HFFc6 (cell line): ENCODE data around the gene LRRC18. TPM values are rescaled to one million over a fixed set of nuclear protein-coding genes. Genes with fewer than 3 reads are reported as not detected.

Experiments
- DNase-seq: peaks from one replicate; pipeline ENCODE4 v3.0.0-alpha.2; 2018
- H3K27ac Mint-ChIP-seq: 2 replicates; pipeline ENCODE4 v1.8.0; 2020; ENCODE audit warnings: mild to moderate bottlenecking, mixed read lengths
- H3K27me3 Mint-ChIP-seq: 2 replicates; pipeline ENCODE4 v1.8.0; 2021; ENCODE audit warnings: mild to moderate bottlenecking, moderate library complexity, mixed read lengths; ENCODE audit not compliant: insufficient read depth
- H3K36me3 Mint-ChIP-seq: 2 replicates; pipeline ENCODE4 v1.8.0; 2021; ENCODE audit warnings: low read depth, mixed read lengths
- H3K4me1 Mint-ChIP-seq: 2 replicates; pipeline ENCODE4 v1.8.0; 2020; ENCODE audit warnings: low read depth, mixed read lengths
- H3K4me3 Mint-ChIP-seq: 2 replicates; pipeline ENCODE4 v1.8.0; 2020; ENCODE audit warnings: mild to moderate bottlenecking, moderate library complexity, mixed read lengths
- H3K9me3 Mint-ChIP-seq: 2 replicates; pipeline ENCODE4 v1.8.0; 2020; ENCODE audit warnings: mild to moderate bottlenecking, mixed read lengths
- total RNA-seq, 6 experiments: library from RNA; stranded (reverse); fragmentation: NEBNext Ultra II Directional; extraction: Animal tissue kit (Norgen Biotek cat#: 25700); gene quantifications; 2 replicates in 1 of 6; 3 replicates in 5 of 6; pipeline ENCODE4 v1.2.3, GENCODE V29; 2021
- TF ChIP-seq, protein P1 (sequence below): fragments of 200-600 bp; sonication (generic); IDR thresholded peaks from 2 replicates; pipeline ENCODE4 v1.5.0; 2021; ENCODE audit warnings: antibody characterized with exemption, mild to moderate bottlenecking

LRRC18 gene
- total RNA-seq, 6 experiments from 2014 or later, result not detected

DNA sequence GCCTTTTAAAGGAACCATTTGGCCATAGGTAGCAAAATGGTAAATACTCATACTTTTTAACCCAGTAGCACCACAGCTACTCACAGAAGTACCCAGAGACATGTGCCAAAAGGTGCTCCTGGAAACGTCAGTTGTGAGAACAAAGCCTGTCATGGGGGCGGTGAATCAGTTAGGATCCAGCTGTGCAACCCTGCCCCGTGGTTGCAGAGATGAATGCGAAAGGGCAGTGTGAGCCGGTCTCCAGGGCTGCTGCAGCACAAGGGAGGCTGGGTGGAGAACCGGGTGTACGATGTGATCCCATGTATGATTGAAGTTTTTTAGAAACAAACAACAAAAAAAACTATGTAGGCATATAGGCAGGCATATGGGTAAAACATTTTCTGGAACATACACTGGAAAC is 1.3 kb upstream of the LRRC18 start:
- no peaks in the 10 kb centered on the region for H3K36me3 Mint-ChIP-seq
- H3K27me3 Mint-ChIP-seq, result peaks cover 42% of the 10 kb centered on the region
- H3K27ac Mint-ChIP-seq, result no peak overlapping the region
- DNase-seq, result no peak
- TF ChIP-seq, protein P1, sequence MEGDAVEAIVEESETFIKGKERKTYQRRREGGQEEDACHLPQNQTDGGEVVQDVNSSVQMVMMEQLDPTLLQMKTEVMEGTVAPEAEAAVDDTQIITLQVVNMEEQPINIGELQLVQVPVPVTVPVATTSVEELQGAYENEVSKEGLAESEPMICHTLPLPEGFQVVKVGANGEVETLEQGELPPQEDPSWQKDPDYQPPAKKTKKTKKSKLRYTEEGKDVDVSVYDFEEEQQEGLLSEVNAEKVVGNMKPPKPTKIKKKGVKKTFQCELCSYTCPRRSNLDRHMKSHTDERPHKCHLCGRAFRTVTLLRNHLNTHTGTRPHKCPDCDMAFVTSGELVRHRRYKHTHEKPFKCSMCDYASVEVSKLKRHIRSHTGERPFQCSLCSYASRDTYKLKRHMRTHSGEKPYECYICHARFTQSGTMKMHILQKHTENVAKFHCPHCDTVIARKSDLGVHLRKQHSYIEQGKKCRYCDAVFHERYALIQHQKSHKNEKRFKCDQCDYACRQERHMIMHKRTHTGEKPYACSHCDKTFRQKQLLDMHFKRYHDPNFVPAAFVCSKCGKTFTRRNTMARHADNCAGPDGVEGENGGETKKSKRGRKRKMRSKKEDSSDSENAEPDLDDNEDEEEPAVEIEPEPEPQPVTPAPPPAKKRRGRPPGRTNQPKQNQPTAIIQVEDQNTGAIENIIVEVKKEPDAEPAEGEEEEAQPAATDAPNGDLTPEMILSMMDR, result no peak
- no peaks in the 10 kb centered on the region for H3K4me1 Mint-ChIP-seq
- no peak overlapping the region for H3K4me3 Mint-ChIP-seq
- no peaks in the 10 kb centered on the region for H3K9me3 Mint-ChIP-seq

DNA sequence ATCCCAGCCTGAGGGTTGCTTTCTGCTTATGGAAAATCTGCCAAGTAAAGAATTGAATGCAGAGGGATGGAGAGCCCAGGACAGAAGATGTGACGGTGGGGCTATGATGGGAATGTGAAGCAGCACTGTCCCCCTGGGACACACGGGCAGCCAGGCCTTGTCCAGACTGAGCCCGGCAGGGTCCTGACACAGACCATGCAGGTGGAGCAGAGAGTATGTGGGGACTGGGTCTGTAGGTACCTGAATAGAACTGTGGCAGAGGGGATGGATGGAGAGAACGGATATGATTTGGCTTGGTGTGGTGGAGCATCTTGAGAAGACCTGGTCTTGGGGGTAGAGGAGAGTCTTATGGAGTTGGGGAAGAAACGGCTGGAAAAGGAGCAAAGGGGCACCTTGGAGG is 732 bp upstream of the LRRC18 start:
- Mint-ChIP-seq H3K9me3 (no peaks in the 10 kb centered on the region), H3K27me3 (peaks cover 37% of the 10 kb centered on the region), H3K27ac (no peak overlapping the region), H3K4me3 (no peak overlapping the region), H3K36me3 (no peaks in the 10 kb centered on the region), H3K4me1 (no peaks in the 10 kb centered on the region)
- no peak for DNase-seq
- TF ChIP-seq, protein P1, result no peak

DNA sequence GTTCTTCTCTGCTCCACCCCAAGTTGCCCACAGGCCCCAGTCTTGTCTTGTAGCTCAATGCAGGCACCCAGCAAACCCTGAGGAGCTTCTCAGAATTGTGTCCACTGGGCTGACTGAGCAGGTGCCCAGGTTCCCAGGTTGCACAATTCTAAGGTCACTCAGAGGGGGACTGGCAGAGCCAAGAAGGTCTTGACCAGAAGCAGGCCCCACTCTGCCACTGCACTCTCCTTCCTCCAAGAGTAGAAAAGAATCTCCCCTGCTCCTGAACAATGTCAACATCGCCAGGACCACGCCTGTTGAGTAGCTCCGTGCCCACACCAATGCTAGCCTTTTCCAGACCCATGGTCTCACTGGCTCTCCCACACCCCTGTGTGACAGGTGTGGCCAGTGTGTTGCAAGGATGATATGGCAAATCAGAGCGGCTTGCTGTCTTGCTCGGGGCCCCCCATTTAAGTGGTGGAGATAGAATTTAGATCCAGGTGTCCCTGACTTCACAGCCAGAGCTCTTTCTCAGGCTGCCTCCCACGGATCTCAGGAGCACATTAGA is 577 bp downstream of the LRRC18 start:
- TF ChIP-seq, protein P1, result no peak
- no peaks in the 10 kb centered on the region for H3K36me3 Mint-ChIP-seq
- H3K4me3 Mint-ChIP-seq, result no peak overlapping the region
- no peaks in the 10 kb centered on the region for H3K4me1 Mint-ChIP-seq
- no peak for DNase-seq
- H3K27me3 Mint-ChIP-seq, result peaks cover 38% of the 10 kb centered on the region
- no peak overlapping the region for H3K27ac Mint-ChIP-seq
- no peaks in the 10 kb centered on the region for H3K9me3 Mint-ChIP-seq

DNA sequence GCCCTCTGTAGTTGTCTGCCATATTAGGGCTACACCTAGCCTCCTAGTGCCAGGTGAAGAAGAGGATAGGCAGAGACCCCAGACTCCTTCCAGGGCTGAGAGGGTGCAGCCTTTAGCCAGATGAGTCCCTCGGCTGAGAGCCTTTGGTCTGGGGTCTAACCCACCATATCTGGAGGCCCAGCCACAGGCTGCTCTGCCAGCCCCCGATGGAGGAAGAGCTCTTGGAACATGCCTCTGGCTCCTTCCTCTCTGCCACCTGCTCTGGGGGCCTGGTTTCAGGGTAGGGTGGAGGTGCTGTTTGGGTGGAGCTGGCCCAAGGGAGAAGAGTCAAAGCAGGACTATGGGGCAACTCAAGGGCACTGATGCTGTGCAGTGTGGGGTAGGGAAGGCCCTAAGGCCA is 1.4 kb downstream of the LRRC18 start:
- Mint-ChIP-seq H3K4me1 (no peaks in the 10 kb centered on the region), H3K9me3 (no peaks in the 10 kb centered on the region), H3K36me3 (no peaks in the 10 kb centered on the region), H3K27ac (no peak overlapping the region), H3K27me3 (peaks cover 34% of the 10 kb centered on the region), H3K4me3 (no peak overlapping the region)
- TF ChIP-seq, protein P1, result no peak
- no peak for DNase-seq

DNA sequence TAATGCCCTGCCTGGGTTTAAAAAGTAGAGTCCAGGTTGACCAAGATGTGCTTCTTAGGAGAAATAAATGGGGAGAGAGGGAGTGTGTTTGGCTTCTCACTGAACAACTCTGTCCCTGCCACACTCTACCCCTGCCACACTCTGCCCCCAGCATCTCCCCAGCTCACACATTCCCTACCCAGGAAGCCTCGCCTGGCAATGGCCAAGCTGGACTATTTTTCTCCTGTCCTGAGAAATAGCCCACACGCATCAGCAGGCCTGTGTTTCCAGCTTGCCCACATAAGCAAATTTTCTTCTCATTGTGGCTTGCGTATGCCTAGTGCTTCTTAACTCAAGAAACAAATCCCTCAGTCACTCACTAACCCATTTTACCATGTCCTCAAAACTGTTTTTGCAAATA is 1.8 kb downstream of the LRRC18 start:
- TF ChIP-seq, protein P1, result no peak
- Mint-ChIP-seq H3K27me3 (peaks cover 33% of the 10 kb centered on the region), H3K27ac (no peak overlapping the region), H3K36me3 (no peaks in the 10 kb centered on the region), H3K9me3 (no peaks in the 10 kb centered on the region), H3K4me3 (no peak overlapping the region), H3K4me1 (no peaks in the 10 kb centered on the region)
- no peak for DNase-seq

DNA sequence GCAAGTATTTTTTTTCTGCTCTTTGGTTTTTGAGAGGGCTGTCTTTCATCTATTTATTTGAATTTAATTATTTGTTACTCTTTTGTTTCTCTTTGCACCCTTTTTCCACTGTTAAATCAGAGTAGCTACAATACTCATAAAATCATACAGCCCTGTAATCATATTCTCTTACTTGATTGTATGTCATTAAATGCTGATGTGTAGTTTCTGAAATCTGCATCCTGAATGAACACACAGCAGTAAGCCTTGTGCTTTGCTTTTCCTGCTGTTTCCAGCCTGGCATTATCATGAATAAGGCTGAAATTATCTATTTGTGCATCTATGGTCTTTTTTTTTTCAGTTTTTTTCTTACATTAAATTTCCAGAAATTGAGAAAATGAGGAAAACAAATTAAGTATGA is 4.1 kb downstream of the LRRC18 start:
- H3K4me1 Mint-ChIP-seq, result no peaks in the 10 kb centered on the region
- H3K4me3 Mint-ChIP-seq, result no peak overlapping the region
- H3K9me3 Mint-ChIP-seq, result no peaks in the 10 kb centered on the region
- TF ChIP-seq, protein P1, result no peak
- no peak for DNase-seq
- peaks cover 25% of the 10 kb centered on the region for H3K27me3 Mint-ChIP-seq
- no peaks in the 10 kb centered on the region for H3K36me3 Mint-ChIP-seq
- H3K27ac Mint-ChIP-seq, result no peak overlapping the region
